Muscle of back (tissue), 11 donors: Measurements from ENCODE around the gene REPS1. TPM values are rescaled to one million over a fixed set of nuclear protein-coding genes. Genes with fewer than 3 reads are reported as not detected.
A peak's percentile ranks its signal among the peaks of the same experiment; 100 is the strongest.
"Not testable (repeated sequence)": the region's sequence is repeated elsewhere in the genome, so short reads cannot be mapped to it uniquely, and the experiment has no call there.

ENCODE experiments used
- DNase-seq, 3 donors: peaks; one replicate each; pipeline versions ENCODE4 v3.0.0 to v3.0.0-alpha.2; 2013
- polyA plus RNA-seq, 10 donors: library from polyadenylated mRNA; unstranded; fragments of 120-200 nt; gene quantifications; one replicate each; pipeline ENCODE4 v1.2.1, GENCODE V29; 2013; ENCODE audit not compliant: insufficient read length in 10 of 10

REPS1 gene
- polyA plus RNA-seq, 10 donors: 34.1 to 57.7 (median 45.6) TPM

DNA sequence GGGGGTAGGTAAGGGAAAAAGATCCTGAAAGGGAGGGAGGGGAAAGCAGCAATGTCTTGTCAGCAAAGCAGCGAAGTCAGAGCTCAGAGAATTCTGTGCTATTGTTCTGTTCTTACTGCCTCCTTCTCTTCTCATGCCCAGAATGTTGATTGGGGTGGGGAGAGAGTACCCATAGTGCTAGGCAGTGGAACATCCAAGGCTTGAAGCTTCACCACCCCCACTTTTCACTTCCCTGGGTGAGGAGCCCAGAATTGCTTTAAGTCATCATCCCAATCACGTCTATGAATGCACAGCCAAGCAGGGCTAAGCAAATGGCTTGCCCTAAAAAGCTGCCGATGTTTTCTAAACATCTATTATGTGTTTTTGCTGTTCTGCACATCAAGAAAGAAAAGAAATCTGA lies 16.5 kb downstream of the REPS1 start:
- DNase-seq: no peak

DNA sequence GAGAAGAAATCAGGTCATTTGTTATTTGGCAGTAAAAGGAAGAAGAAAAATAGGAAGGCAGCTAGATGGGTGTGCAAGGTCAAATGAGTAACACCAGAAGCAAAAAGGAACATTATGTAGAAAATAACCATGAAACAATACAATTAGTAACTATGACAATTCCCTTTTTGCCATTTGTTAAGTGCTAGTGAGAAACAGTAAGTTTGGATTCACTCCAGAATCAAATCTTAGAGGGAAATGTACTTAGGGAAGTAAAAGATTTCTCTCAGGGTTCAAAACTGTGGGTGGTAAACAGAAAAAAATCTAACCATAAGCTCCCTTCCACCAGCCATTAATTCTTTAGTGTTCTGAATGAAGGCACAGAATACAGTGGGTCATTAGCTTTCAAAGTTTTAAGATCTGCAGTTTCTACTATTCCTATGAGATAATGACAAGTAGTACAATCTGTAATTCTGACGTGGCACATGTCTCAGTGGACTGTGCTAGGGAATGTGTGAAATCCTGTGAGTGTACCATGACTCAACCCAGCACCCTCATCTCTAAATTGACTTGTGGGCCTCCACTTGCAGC lies 17.1 kb downstream of the REPS1 start:
- DNase-seq: peak in 2 of 3 donors; percentile 15 to 87

DNA sequence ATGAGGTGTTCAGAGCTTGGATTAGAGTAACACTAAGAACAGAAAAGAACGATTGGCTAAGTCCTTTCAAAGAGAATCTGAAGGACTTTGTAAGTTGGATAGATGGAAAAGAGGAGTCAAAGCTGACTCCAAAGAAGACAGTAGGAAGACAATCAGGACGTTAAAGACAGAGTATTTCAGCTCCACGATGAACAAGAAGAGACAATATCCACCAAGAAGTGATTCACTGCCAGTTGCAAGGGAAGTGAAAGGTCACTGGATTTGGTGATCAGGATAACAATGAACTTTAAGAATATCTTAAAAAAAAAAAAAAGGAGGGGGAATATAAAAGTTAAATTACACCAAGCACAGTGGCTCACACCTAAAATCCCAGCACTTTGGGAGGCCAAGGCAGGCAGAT lies 17.9 kb downstream of the REPS1 start:
- DNase-seq: no peak

DNA sequence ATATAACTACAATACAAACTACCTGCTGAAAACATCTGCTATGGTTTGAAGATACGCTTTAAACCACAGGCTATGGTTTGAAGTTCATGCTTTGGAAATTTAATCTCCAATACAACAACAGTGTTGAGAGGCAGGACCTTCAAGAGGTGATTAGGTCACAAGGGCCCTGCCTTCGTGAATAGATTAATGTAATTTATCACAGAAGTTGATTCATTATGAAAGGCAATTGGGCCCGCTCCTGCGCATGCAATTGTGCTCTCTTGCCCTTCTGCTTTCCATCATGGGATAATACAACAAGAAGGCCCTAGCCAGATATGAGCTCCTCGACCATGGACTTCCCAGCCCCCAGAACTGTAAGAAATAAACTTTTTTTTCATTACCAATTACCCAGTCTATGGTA lies 21.2 kb downstream of the REPS1 start:
- DNase-seq: no peak

DNA sequence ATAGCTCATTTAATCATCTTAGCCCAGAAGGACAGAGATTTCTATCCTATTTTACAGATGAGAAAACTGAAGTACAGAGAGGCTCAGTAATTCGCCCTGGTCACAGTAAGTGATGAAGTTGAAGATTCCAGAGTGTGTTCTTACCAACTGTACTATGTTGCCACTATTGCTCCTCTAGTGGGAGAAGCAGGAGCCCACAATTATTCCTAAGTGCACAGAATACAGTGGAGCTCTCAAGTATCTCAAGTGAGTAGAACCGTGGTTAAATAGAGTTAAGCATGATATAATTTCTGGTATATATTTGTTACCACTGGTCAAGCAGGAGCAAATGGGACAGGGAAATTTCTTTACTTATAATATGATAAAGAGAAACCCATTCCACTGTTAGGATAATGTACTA lies 22.1 kb downstream of the REPS1 start:
- DNase-seq: no peak

DNA sequence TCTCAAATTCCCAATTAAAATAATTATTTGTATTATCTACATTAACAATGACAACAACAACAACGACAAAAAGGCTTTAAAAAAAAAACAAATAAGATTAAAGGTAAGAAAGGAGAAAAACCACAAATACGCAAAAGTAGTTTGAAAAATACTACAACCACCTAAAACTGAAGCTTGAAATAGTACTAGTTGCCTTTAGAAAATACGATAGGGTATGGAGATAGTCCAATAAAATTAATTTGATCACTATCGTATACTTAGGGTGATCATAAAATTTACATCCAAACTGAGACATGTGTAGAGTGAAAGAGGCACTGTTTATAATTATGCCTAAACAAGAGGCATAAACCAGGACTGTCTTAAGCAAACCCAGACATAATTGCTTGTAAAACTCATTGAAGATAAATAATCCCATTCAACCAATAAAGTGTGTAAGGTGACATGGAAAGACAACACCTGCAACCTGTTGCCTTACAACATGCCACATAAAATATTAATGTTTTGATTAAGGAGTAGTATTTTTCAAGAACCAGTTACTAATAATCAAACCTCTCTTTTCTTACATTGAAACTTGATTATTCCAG lies 22.7 kb downstream of the REPS1 start:
- no peak for DNase-seq

DNA sequence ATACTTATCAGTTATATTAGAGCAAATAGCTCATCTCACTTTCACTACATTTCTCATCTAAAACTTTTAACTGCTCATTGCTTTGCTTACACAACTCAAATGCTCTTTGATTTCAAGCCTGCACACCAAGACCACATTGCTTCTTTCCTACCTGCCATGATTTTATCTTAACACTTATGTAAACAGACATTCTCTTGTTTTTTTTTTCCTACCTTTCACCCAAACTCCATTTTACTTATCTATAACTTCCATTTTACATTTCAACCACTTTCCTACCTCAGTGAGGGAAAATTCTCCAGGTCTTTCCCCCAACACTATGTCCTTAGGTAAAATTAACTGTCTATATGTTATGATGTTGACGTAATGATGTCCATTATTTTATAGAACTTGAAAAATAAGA lies 24.0 kb downstream of the REPS1 start:
- DNase-seq: no peak

DNA sequence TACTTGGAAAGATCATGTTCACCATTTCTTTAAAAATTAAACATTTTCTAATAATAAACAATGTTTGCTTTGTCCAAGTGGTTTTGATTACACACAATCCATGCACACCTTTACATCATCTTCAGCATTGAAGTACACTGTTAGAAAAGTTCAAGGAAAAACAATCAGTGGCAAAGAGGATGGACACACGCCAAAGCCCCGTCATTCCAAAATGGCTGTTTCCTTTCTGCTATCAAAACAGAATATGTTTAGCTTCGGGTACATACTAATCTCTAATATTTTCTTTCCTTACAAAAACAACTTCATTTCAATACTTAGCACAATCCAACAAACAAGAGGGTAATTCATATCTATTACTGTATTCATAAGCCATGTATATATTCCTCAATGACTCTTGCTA lies 24.5 kb downstream of the REPS1 start:
- no peak for DNase-seq

DNA sequence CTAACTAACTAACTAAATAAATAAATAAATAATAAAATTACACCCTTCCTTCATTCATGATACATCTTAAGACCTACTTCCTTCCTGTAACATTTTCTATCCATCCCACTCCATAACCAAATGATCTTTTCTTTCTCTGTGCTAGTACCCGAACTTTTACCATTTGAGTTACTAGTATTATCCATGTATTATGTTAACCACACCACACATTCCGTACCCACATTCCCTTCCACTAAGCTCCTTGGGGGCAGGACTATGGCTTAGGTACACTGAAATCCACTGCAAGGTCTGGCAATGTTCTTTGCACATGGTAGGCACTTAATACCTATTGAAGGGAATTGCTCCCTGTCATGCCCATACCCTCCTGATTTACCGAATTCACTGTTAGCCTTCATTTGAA lies 24.9 kb downstream of the REPS1 start:
- no peak for DNase-seq

DNA sequence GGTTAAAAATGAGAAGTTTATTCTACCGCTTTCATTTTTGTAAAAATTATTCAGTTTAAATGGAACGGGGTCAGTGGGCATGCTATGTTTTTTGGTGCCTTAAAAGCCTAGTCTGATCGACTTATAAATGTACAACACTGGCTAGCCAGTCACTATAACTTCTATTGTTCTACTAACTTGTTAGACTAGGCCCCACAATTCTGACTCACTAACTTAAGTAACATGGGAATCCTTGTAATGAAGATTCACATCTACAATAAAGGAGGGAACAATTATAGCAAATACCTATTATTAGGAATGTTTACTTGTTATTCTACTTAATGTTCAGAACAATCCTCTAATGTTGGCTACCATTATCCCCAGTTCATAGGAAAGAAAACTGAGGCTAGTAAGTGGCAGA lies 28.5 kb downstream of the REPS1 start:
- DNase-seq: no peak

DNA sequence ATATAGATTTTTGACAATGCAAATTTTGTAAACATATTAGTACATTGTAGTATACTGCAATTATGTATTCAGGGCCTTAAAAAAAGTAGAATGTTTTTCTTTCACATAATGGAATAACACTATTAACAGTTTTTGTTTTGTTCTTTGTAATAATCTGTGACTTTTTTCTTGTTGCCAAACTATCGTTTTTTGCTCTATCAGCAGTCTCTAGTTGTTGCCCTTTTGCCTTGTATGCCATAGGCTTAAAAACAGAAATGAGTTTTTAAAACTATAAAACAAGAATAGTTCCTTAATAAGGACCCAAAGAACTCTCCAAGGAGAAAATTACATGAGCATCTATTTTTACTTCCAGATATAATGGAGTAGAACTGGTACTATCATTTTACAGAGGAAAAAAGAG lies 29.5 kb downstream of the REPS1 start:
- DNase-seq: no peak

DNA sequence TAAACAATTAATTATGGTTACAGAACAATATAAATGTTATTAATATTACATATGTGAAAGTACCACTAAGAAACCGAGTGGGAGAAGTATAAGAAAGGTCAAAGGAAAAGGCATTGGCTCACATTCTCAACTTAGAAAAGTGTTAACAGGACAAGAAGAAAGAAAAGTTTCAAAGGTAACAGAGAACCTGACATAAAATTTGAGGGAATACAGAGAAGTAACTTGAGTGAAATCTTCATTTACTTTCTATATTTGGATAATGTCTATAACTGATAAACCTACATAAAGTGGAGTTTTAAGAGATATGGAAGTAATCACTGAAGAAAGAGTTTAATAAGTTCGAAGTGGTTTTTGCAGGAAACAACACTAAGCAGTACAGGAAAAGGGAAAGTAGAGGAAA lies 30.1 kb downstream of the REPS1 start:
- no peak for DNase-seq

DNA sequence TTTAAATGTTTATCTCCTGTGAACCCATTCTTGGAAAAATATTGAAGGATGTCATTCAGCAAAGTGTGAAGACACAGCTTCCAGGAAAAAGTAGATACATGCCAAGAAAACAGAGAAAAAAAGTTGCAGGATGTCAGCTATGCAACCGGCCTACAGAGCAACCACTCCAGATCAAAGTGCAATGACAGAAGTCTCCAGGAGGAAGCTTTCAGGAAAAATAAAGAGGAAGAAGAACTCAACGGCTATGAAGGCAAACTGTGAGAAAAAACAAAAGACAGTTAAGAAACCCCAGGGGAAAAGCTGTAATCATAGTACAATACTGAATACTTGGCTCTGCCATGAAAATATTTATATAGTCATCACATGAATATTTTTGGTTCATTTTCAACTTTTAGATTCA lies 30.6 kb downstream of the REPS1 start:
- peak; percentile 24 to 48 (median 25) for DNase-seq

DNA sequence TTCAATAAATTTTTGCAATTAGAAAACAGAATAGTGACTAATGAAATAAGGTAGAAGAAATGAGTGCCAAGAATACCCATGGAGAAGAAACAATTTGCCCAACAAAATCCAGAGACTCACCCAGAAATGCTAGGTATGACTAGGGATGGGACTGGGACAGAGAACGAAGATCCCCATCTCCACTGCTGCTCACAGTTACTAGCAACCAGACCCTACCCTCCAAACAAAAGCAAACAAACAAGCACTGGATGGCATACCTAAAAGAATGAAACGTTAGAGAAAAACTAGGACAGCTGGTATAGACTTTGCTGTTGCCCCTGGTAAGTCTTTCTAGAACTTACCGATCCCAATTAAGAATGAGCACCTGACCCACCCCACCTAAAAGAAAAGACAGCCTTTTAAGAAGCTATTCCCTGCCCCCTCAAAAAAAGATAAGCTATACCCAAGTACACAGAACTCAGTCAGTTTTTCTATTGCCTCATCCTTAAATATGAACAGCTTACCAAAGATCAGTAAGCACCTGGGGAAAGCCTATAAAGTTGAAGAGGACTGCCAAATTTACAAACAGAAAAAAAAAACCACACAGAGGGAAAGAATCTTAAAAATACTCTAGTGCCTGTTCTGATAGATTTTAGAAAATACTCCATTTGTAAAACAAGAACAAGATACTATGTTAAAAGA lies 31.7 kb downstream of the REPS1 start:
- DNase-seq: no peak

DNA sequence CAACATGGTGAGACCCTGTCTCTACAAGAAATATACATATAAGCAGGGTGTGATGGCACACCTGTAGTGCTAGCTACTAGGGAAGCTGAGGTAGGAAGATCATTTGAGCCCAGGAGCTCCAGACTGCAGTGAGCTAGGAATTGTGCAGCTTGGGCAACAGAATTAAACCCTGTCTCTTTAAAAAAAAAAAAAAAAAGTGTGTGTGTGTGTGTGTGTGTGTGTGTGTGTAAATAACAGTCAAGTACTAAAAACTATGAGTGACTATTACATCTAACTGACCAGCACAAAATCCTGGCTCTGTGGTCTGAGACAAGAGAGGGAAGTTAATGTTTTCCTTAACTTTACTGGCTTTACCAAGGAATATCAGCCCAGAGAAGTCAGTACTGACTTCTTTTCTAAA lies 32.8 kb downstream of the REPS1 start:
- DNase-seq: no peak

DNA sequence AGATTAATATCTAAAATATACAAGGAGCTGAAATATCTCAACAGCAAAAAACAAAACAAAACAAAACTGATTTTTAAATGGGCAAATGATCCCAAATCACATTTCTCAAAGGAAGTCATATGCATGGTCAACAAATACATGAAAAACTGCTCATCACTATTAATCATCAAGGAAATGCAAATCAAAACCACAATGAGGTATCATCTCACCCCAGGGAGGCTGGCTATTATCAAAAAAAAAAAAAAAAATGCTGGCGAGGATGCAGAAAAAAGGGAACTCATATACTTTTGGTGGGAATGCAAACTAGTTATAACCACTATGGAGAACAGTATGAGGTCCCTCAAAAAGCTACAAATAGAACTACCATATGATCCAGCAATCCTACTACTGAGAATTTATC lies 34.6 kb downstream of the REPS1 start:
- DNase-seq: no peak

DNA sequence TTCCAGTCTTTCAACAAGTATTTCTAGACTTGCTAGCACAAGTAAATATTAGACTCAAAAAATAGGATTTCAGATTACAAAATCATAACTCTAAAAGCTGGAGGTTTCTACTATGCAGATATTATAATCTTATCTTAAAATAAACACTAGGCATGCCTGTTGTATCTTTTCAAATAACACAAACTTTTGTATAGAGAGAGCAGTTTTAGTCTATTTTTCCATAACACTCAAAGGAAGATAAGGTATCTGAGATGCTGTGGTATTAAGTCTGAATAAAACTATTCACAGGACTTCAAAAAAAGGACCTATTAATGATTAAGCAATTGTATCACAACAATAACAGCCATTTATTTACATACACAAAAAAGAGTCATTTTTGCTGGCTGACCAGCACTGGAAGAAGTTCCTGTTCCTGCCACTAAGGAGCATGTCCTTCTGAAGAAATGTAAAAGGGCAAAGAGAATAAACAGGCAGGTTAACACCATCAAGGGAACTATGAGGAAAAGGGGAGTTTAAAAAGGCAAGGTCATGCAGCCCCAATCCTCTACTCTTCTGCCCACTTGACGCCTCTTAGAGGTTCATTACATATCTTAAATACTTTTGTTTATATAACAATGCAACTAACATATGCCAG lies 39.4 kb downstream of the REPS1 start:
- DNase-seq: no peak

DNA sequence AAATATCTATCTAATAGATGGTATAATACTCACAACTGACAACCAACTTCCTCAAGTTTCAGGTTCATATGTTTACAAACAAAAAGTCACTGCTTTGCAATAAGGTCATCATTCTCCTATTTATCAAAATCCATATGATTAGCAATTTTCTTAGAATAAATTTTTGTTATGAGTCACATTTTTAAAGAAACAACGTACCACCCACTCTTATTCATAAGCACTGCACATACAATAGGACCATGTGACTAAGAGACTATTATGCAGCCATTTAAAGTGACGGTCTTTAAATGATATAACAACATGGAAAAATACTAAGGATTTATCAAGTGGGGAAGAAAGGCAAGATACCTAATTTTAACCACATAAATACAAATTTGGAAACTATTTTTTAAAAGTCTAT lies 40.0 kb downstream of the REPS1 start:
- DNase-seq: no peak

DNA sequence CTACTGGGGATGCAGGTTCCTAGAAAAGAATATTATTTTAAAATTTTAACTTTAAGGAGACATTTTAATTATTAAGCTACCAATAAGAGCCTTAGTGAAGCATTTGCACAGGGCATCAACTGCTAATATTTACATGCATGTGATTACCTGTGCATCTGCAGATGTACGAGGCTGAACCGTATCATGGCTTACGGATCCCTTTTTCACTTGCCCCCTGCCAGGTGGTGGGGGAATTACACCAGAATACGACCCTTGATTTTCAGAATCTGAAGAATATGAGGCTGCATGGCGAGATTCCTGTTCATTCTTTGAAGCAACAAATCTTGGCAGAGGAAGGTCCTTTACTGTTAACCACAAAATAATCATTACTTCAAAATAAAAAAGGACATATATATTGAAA lies 42.7 kb downstream of the REPS1 start:
- no peak for DNase-seq

DNA sequence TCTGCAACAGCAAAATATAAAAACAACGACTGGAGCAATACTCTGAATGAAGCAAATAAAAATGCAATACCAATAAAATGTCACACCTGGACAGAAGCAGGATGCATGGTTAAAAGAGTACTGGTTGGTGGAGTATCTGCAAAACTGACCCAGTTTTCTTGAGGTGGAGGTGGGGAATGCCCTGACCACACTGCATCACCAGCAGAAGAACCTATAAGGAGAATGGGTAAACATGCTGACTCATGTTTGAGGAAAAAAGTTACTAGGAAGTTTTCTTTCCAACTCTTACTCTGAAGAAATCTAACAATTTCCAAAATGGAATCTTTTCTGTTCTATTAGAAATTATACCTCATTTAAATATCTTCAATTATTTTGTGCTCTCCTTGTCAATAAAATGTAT lies 43.6 kb downstream of the REPS1 start:
- no peak for DNase-seq

DNA sequence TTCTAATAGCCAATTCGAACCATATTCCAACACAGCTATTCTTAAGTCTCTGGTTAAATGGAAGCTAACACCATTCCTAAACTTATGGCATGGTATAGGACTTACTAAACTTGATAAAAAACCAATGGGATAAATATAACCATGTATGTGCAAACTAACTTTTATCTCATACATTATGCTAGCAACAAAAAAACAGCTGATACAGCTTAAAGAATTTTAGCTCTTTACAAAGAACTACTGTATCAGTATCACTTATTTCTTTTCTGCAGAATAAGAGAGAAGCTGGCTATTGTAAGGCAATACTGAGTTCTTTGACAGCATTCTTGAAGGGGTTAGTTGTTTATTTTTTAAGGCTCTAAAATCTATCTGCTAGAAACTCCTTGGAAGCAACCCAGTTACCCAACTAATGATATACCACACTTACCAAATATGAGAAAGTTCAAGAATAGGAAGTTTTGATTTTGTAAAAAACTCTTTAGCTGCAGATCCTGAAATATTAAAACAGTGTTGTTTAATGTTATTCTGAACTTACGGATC lies 44.9 kb downstream of the REPS1 start:
- no peak for DNase-seq

DNA sequence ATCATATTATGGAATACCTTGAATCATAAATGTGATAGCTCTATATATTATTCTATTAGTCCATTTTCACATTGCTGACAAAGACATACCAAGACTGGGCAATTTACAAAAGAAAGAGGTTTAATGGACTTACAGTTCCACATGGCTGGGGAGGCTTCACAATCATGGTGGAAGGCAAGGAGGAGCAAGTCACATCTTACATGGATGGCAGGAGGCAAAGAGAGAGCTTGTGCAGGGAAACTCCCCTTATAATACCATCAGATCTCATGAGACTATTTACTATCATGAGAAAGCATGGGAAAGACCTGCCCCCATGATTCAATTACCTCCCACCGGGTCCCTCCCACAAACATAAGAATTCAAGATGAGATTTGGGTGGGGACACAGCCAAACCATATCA lies 51.2 kb downstream of the REPS1 start:
- not testable (repeated sequence) for DNase-seq

DNA sequence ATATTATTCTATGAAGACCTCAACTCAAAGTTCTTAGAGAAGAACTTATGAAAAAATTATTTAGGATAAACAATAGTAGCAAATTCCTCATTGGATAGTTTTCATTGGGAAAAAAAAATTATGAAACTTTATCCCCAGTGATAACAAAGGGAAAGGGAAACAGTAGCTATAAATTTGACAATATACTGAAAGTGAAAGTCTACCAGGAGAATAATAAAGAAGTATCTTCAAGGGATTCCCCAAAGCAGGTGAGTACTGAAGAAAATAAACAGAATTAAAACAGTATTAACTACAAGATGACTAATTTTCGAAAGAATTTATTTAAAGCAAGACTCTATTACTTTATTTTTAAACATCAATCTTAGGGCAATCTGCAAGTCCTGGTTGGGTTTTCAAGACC lies 56.4 kb downstream of the REPS1 start:
- DNase-seq: no peak
